OCI-LY7 (cell line): ENCODE measurements around the gene PANK4.

Experiments
- CTCF ChIP-seq: fragments of 200-600 bp; sonication (generic); conservative IDR thresholded peaks from 2 replicates; pipeline ENCODE4 v1.5.1; 2014; ENCODE audit warnings: mild to moderate bottlenecking, antibody characterized with exemption, low read length, moderate library complexity, mixed read lengths
- EZH2phosphoT487 ChIP-seq: fragments of 200-600 bp; sonication (generic); IDR thresholded peaks from 2 replicates; pipeline ENCODE4 v1.6.1; 2018; ENCODE audit warnings: low read depth, borderline replicate concordance, mild to moderate bottlenecking, mixed run types, antibody characterized with exemption, low read length, moderate library complexity, mixed read lengths

GRCh38 chr1:2525572-2525919 is 850 bp downstream of the PANK4 start:
- TF ChIP-seq CTCF (no peak), EZH2phosphoT487 (no peak)
